Right atrium auricular region (tissue), 2 donors: ENCODE measurements around the gene MCF2L2. TPM values are rescaled to one million over a fixed set of nuclear protein-coding genes. Genes with fewer than 3 reads are reported as not detected.

ENCODE experiments used
- DNase-seq: peaks from one replicate; pipeline ENCODE4 v3.0.0-alpha.2; 2019; ENCODE audit warnings: low spot score
- H3K27ac ChIP-seq, 2 donors: fragments of 200-600 bp; sonication (generic); 1 replicate in 1 of 2; 2 replicates in 1 of 2; pipeline ENCODE4 v1.5.1; 2016 to 2019
- H3K27me3 ChIP-seq, 2 donors: fragments of 200-600 bp; sonication (generic); one replicate each; pipeline versions ENCODE4 v1.5.1 to v1.6.0; 2017 to 2019
- H3K36me3 ChIP-seq: fragments of 200-600 bp; sonication (generic); one replicate; pipeline ENCODE4 v1.5.1; 2016
- H3K4me1 ChIP-seq, 2 donors: fragments of 200-600 bp; sonication (generic); one replicate each; pipeline versions ENCODE4 v1.5.1 to v1.6.0; 2017 to 2019
- H3K4me3 ChIP-seq, 2 donors: fragments of 200-600 bp; sonication (generic); 1 replicate in 1 of 2; 2 replicates in 1 of 2; pipeline ENCODE4 v1.5.1; 2017 to 2019; ENCODE audit warnings: mild to moderate bottlenecking in 1 of 2, moderate library complexity in 1 of 2
- H3K9me3 ChIP-seq, 2 donors: fragments of 200-600 bp; sonication (generic); one replicate each; pipeline ENCODE4 v1.5.1; 2019
- CTCF ChIP-seq, 2 donors: fragments of 200-600 bp; sonication (generic); IDR thresholded peaks; one replicate each; pipeline ENCODE4 v1.5.1; 2019; ENCODE audit warnings: antibody characterized with exemption in 2 of 2
- total RNA-seq, 2 donors: library from RNA; depleted of rRNA; stranded (reverse); fragments of >200 nt; gene quantifications; one replicate each; pipeline ENCODE4 v1.1.0, GENCODE V29; 2016

MCF2L2 gene
- total RNA-seq, 2 donors from 2014 or later: 0.08 TPM; not detected in 1

GRCh38 chr3:183315739-183316138 lies 112.7 kb downstream of the MCF2L2 start:
- TF ChIP-seq CTCF (IDR thresholded peaks at IDR 0.05): no peak
- no peak overlapping the region for H3K4me3 ChIP-seq
- H3K9me3 ChIP-seq: no peaks in the 10 kb centered on the region
- no peak overlapping the region for H3K27ac ChIP-seq
- no peak for DNase-seq
- no peaks in the 10 kb centered on the region for H3K27me3 ChIP-seq
- H3K4me1 ChIP-seq: no peaks in the 10 kb centered on the region
- no peaks in the 10 kb centered on the region for H3K36me3 ChIP-seq

- Histone ChIP-seq H3K9me3 (no peaks in the 10 kb centered on the region), H3K4me1 (no peaks in the 10 kb centered on the region), H3K27me3 (no peaks in the 10 kb centered on the region), H3K36me3 (no peaks in the 10 kb centered on the region), H3K4me3 (no peak overlapping the region), H3K27ac (no peak overlapping the region)
- DNase-seq: no peak
- no peak for TF ChIP-seq CTCF (IDR thresholded peaks at IDR 0.05)
Observed at GRCh38 chr3:183313764-183314163, 114.7 kb downstream of the MCF2L2 start.

- TF ChIP-seq CTCF (IDR thresholded peaks at IDR 0.05): no peak
- Histone ChIP-seq H3K36me3 (no peaks in the 10 kb centered on the region), H3K4me3 (no peak overlapping the region), H3K27me3 (no peaks in the 10 kb centered on the region), H3K4me1 (no peaks in the 10 kb centered on the region), H3K27ac (no peak overlapping the region), H3K9me3 (no peaks in the 10 kb centered on the region)
- DNase-seq: no peak
Observed at GRCh38 chr3:183313351-183313750, 115.1 kb downstream of the MCF2L2 start.

GRCh38 chr3:183312433-183312832 lies 116.0 kb downstream of the MCF2L2 start:
- no peak for DNase-seq
- no peak overlapping the region for H3K27ac ChIP-seq
- no peaks in the 10 kb centered on the region for H3K36me3 ChIP-seq
- H3K9me3 ChIP-seq: no peaks in the 10 kb centered on the region
- peaks cover 0 to 2% of the 10 kb centered on the region in 2 donors for H3K4me1 ChIP-seq
- H3K4me3 ChIP-seq: no peak overlapping the region
- no peak for TF ChIP-seq CTCF (IDR thresholded peaks at IDR 0.05)
- no peaks in the 10 kb centered on the region for H3K27me3 ChIP-seq

GRCh38 chr3:183310936-183311335 lies 117.5 kb downstream of the MCF2L2 start:
- DNase-seq: no peak
- H3K4me1 ChIP-seq: peaks cover 0 to 12% of the 10 kb centered on the region in 2 donors

More at GRCh38 chr3:183310936-183311335, 117.5 kb downstream of the MCF2L2 start:
- H3K27ac ChIP-seq: no peak overlapping the region
- H3K9me3 ChIP-seq: no peaks in the 10 kb centered on the region
- H3K4me3 ChIP-seq: no peak overlapping the region
- no peaks in the 10 kb centered on the region for H3K27me3 ChIP-seq
- no peak for TF ChIP-seq CTCF (IDR thresholded peaks at IDR 0.05)
- no peaks in the 10 kb centered on the region for H3K36me3 ChIP-seq
